NCI-H128 (cell line): ENCODE data around the gene ZNF385A.

Experiments used
- DNase-seq: peaks from one replicate; lab custom pipeline; 2025; ENCODE audit not compliant: unreplicated experiment; lab: John Stamatoyannopoulos, UW

The ZNF385A gene

GRCh38 chr12:54393743-54394142, 9.2 kb upstream of the ZNF385A start:
- DNase-seq = no peak

GRCh38 chr12:54393207-54393609, 8.7 kb upstream of the ZNF385A start:
- no peak for DNase-seq

GRCh38 chr12:54392485-54393206, 8.1 kb upstream of the ZNF385A start:
- DNase-seq = no peak

GRCh38 chr12:54390668-54391551, 6.4 kb upstream of the ZNF385A start:
- DNase-seq = peak; percentile 42

GRCh38 chr12:54390176-54390667, 5.7 kb upstream of the ZNF385A start:
- no peak for DNase-seq

GRCh38 chr12:54389607-54390175, 5.2 kb upstream of the ZNF385A start:
- DNase-seq = no peak

GRCh38 chr12:54389134-54389508, 4.6 kb upstream of the ZNF385A start:
- DNase-seq = no peak

GRCh38 chr12:54388237-54389133, 4.0 kb upstream of the ZNF385A start:
- no peak for DNase-seq

GRCh38 chr12:54387114-54387467, 2.6 kb upstream of the ZNF385A start:
- DNase-seq = no peak

- DNase-seq = no peak
Measured at GRCh38 chr12:54386403-54387113, 2.0 kb upstream of the ZNF385A start.

GRCh38 chr12:54385251-54385914, 850 bp upstream of the ZNF385A start:
- no peak for DNase-seq

- no peak for DNase-seq
Measured at GRCh38 chr12:54383041-54383609, 1.4 kb downstream of the ZNF385A start.

GRCh38 chr12:54381136-54381535, 3.4 kb downstream of the ZNF385A start:
- DNase-seq = no peak

- DNase-seq = peak; percentile 86
Measured at GRCh38 chr12:54379398-54380201, 4.9 kb downstream of the ZNF385A start.

- no peak for DNase-seq
Measured at GRCh38 chr12:54378796-54379397, 5.6 kb downstream of the ZNF385A start.

GRCh38 chr12:54377797-54378515, 6.6 kb downstream of the ZNF385A start:
- DNase-seq = no peak

GRCh38 chr12:54377007-54377406, 7.5 kb downstream of the ZNF385A start:
- no peak for DNase-seq
